SK-N-SH treated with all-trans-retinoic acid at 6 μM for 48 hours (cell line): Measurements from ENCODE around the gene BICDL1.

ENCODE experiments used
- ATAC-seq: fragments of 200-7000 bp; cut with Tn5 transposase; 3 replicates; pipeline ENCODE4 v1.9.1; 2020; ENCODE audit warnings: mild to moderate bottlenecking, moderate library complexity
- ARNTL ChIP-seq: fragments of 450-650 bp; formaldehyde crosslinking; IDR thresholded peaks from 2 replicates; pipeline ENCODE4 v1.5.0; 2020; ENCODE audit warnings: low read depth, mild to moderate bottlenecking, moderate library complexity, borderline replicate concordance
- BACH2 ChIP-seq: fragments of 250-450 bp; sonication (Bioruptor Pico); IDR thresholded peaks from 2 replicates; pipeline ENCODE4 v1.9.0; 2021; ENCODE audit warnings: mild to moderate bottlenecking, borderline replicate concordance
- CREB5 ChIP-seq: fragments of 250-450 bp; sonication (Bioruptor Pico); IDR thresholded peaks from 2 replicates; pipeline ENCODE4 v1.5.1; 2020; ENCODE audit warnings: low read depth, mild to moderate bottlenecking, moderate library complexity
- CSDC2 ChIP-seq: fragments of 250-450 bp; sonication (Bioruptor Pico); IDR thresholded peaks from 2 replicates; pipeline ENCODE4 v1.5.0; 2020; ENCODE audit warnings: mild to moderate bottlenecking, moderate library complexity
- ESRRG ChIP-seq: fragments of 250-450 bp; sonication (Bioruptor Pico); IDR thresholded peaks from 2 replicates; pipeline ENCODE4 v1.6.1; 2021; ENCODE audit warnings: mild to moderate bottlenecking
- GLIS3 ChIP-seq: fragments of 250-450 bp; sonication (Bioruptor Pico); IDR thresholded peaks from 2 replicates; pipeline ENCODE4 v1.5.0; 2020; ENCODE audit warnings: mild to moderate bottlenecking, moderate library complexity
- OSR1 ChIP-seq: fragments of 250-450 bp; sonication (Bioruptor Pico); IDR thresholded peaks from 2 replicates; pipeline ENCODE4 v1.8.0; 2022; ENCODE audit warnings: moderate library complexity, mild to moderate bottlenecking, inconsistent platforms
- PATZ1 ChIP-seq: fragments of 250-450 bp; sonication (Bioruptor Pico); IDR thresholded peaks from 2 replicates; pipeline ENCODE4 v1.8.0; 2020; ENCODE audit warnings: mild to moderate bottlenecking, moderate library complexity, borderline replicate concordance
- POU6F1 ChIP-seq: fragments of 250-450 bp; sonication (Bioruptor Pico); IDR thresholded peaks from 2 replicates; pipeline ENCODE4 v1.8.0; 2021; ENCODE audit warnings: low read depth, mild to moderate bottlenecking, moderate library complexity, borderline replicate concordance
- PPARA ChIP-seq: fragments of 250-450 bp; sonication (Bioruptor Pico); IDR thresholded peaks from 2 replicates; pipeline ENCODE4 v1.5.0; 2020; ENCODE audit warnings: mild to moderate bottlenecking, borderline replicate concordance
- RARB ChIP-seq: fragments of 250-450 bp; sonication (Bioruptor Pico); IDR thresholded peaks from 2 replicates; pipeline ENCODE4 v1.8.0; 2021; ENCODE audit warnings: mild to moderate bottlenecking, moderate library complexity
- SNAI2 ChIP-seq: fragments of 250-450 bp; sonication (Bioruptor Pico); IDR thresholded peaks from 2 replicates; pipeline ENCODE4 v1.5.0; 2020; ENCODE audit warnings: mild to moderate bottlenecking, moderate library complexity
- TCF4 ChIP-seq: fragments of 250-450 bp; sonication (Bioruptor Pico); IDR thresholded peaks from 2 replicates; pipeline ENCODE4 v1.8.0; 2021; ENCODE audit warnings: mild to moderate bottlenecking, moderate library complexity, borderline replicate concordance
- TOX ChIP-seq: fragments of 250-450 bp; sonication (Bioruptor Pico); IDR thresholded peaks from 2 replicates; pipeline ENCODE4 v1.8.0; 2021; ENCODE audit warnings: mild to moderate bottlenecking, moderate library complexity, borderline replicate concordance
- TSHZ2 ChIP-seq: fragments of 250-450 bp; sonication (Bioruptor Pico); IDR thresholded peaks from 2 replicates; pipeline ENCODE4 v1.5.0; 2020; ENCODE audit warnings: mild to moderate bottlenecking, moderate library complexity
- ZC3H10 ChIP-seq: fragments of 250-450 bp; sonication (Bioruptor Pico); IDR thresholded peaks from 2 replicates; pipeline ENCODE4 v1.5.1; 2021; ENCODE audit warnings: mild to moderate bottlenecking, moderate library complexity
- ZFP3 ChIP-seq: fragments of 250-450 bp; sonication (Bioruptor Pico); IDR thresholded peaks from 2 replicates; pipeline ENCODE4 v1.5.0; 2020; ENCODE audit warnings: mild to moderate bottlenecking, moderate library complexity
- ZFP30 ChIP-seq: fragments of 450-650 bp; formaldehyde crosslinking; IDR thresholded peaks from 2 replicates; pipeline ENCODE4 v1.5.0; 2022; ENCODE audit warnings: mild to moderate bottlenecking, moderate library complexity
- ZNF565 ChIP-seq: fragments of 450-650 bp; formaldehyde crosslinking; conservative IDR thresholded peaks from 2 replicates; pipeline ENCODE4 v1.5.0; 2020; ENCODE audit warnings: low read depth, mild to moderate bottlenecking, moderate library complexity
- ZNF70 ChIP-seq: fragments of 450-650 bp; formaldehyde crosslinking; IDR thresholded peaks from 2 replicates; pipeline ENCODE4 v1.5.0; 2020; ENCODE audit warnings: mild to moderate bottlenecking, moderate library complexity
- ZNF8 ChIP-seq: fragments of 450-650 bp; formaldehyde crosslinking; IDR thresholded peaks from 2 replicates; pipeline ENCODE4 v1.5.0; 2020; ENCODE audit warnings: mild to moderate bottlenecking, moderate library complexity

Gene BICDL1

GRCh38 chr12:120086801-120087621 is 98.0 kb downstream of the BICDL1 start:
- peak; percentile 96 for ATAC-seq
- peak; percentile 100; the same call in 1 of the 2 replicates for TF ChIP-seq BACH2
- TF ChIP-seq ARNTL = peak; percentile 22; the same call in 1 of the 2 replicates
- TF ChIP-seq ZNF8 (CRISPR knock-in tag) = no peak
- TF ChIP-seq PATZ1 (CRISPR knock-in tag) = 0 out of 2 replicates have a peak, but pooled peaks have one; percentile 37
- TF ChIP-seq ZFP3 (CRISPR knock-in tag) = 0 out of 2 replicates have a peak, but pooled peaks have one; percentile 21
- no peak for TF ChIP-seq PPARA (CRISPR knock-in tag)

- ATAC-seq = no peak
- no peak for TF ChIP-seq GLIS3 (CRISPR knock-in tag)
Observed at GRCh38 chr12:120089105-120089504, 100.1 kb downstream of the BICDL1 start.

- ATAC-seq = no peak
- TF ChIP-seq ZNF70 (CRISPR knock-in tag) (no peak), BACH2 (no peak), ESRRG (no peak), TOX (CRISPR knock-in tag) (no peak), SNAI2 (CRISPR knock-in tag) (no peak), ZNF565 (CRISPR knock-in tag) (no peak), POU6F1 (CRISPR knock-in tag) (no peak), TSHZ2 (CRISPR knock-in tag) (no peak), ZC3H10 (CRISPR knock-in tag) (no peak), OSR1 (CRISPR knock-in tag) (no peak)
Observed at GRCh38 chr12:120089796-120090195, 100.8 kb downstream of the BICDL1 start.

GRCh38 chr12:120090206-120090605 is 101.2 kb downstream of the BICDL1 start:
- TF ChIP-seq POU6F1 (CRISPR knock-in tag) (no peak), ESRRG (no peak), TCF4 (CRISPR knock-in tag) (no peak)
- ATAC-seq = no peak

GRCh38 chr12:120090626-120091295 is 101.7 kb downstream of the BICDL1 start:
- no peak for ATAC-seq
- TF ChIP-seq POU6F1 (CRISPR knock-in tag) (no peak), TCF4 (CRISPR knock-in tag) (no peak), ZFP30 (CRISPR knock-in tag) (no peak), CSDC2 (no peak), RARB (CRISPR knock-in tag) (no peak), CREB5 (CRISPR knock-in tag) (no peak), ZFP3 (CRISPR knock-in tag) (no peak)
